GM23338 (cell line): Measurements from ENCODE around the gene C11orf54. TPM values are rescaled to one million over a fixed set of nuclear protein-coding genes. Genes with fewer than 3 reads are reported as not detected.

ENCODE experiments used
- ATAC-seq: fragments of 200-7000 bp; cut with Tn5 transposase; 3 replicates; pipeline ENCODE4 v1.9.1; 2020
- DNase-seq: peaks from one replicate; pipeline ENCODE4 v3.0.0-alpha.2; 2015; ENCODE audit warnings: low spot score
- H2AFZ ChIP-seq: fragments of 200-600 bp; sonication (generic); 2 replicates; pipeline ENCODE4 v1.8.0; 2016; ENCODE audit warnings: antibody characterized with exemption, mild to moderate bottlenecking, moderate library complexity
- H3F3A ChIP-seq: fragments of 200-600 bp; sonication (generic); replicated peaks from 2 replicates; pipeline ENCODE4 v1.8.0; 2017; ENCODE audit warnings: antibody characterized with exemption, mixed run types, low read depth
- H3K27ac ChIP-seq: fragments of 200-600 bp; sonication (generic); 2 replicates; pipeline ENCODE4 v1.6.1; 2016; ENCODE audit warnings: low read depth
- H3K27me3 ChIP-seq: fragments of 200-600 bp; sonication (generic); 2 replicates; pipeline ENCODE4 v1.8.0; 2016; ENCODE audit warnings: mild to moderate bottlenecking, mixed run types, moderate library complexity; ENCODE audit not compliant: insufficient read depth
- H3K36me3 ChIP-seq: fragments of 200-600 bp; sonication (generic); 2 replicates; pipeline ENCODE4 v1.8.0; 2016; ENCODE audit warnings: mild to moderate bottlenecking; ENCODE audit not compliant: insufficient read depth
- H3K4me1 ChIP-seq: fragments of 200-600 bp; sonication (generic); 2 replicates; pipeline ENCODE4 v1.8.0; 2016; ENCODE audit warnings: mild to moderate bottlenecking, moderate library complexity; ENCODE audit not compliant: insufficient read depth
- H3K4me2 ChIP-seq: fragments of 200-600 bp; sonication (generic); 2 replicates; pipeline ENCODE4 v1.7.1; 2017; ENCODE audit warnings: mixed run types
- H3K4me3 ChIP-seq: fragments of 200-600 bp; sonication (generic); 2 replicates; pipeline ENCODE4 v1.6.1; 2016; ENCODE audit warnings: mixed run types
- H3K79me2 ChIP-seq: fragments of 200-600 bp; sonication (generic); replicated peaks from 2 replicates; pipeline ENCODE4 v1.8.0; 2017; ENCODE audit warnings: mild to moderate bottlenecking; ENCODE audit not compliant: insufficient read depth
- H3K9me2 ChIP-seq: fragments of 200-600 bp; sonication (generic); 2 replicates; pipeline ENCODE4 v1.8.0; 2017; ENCODE audit not compliant: insufficient read depth
- H4K20me1 ChIP-seq: fragments of 200-600 bp; sonication (generic); replicated peaks from 2 replicates; pipeline ENCODE4 v1.8.0; 2017; ENCODE audit warnings: mild to moderate bottlenecking; ENCODE audit not compliant: insufficient read depth
- H3K27ac Mint-ChIP-seq: 2 replicates; pipeline ENCODE4 v1.8.0; 2020; ENCODE audit warnings: inconsistent platforms, mild to moderate bottlenecking, moderate library complexity, mixed read lengths
- H3K27me3 Mint-ChIP-seq: 3 replicates; pipeline ENCODE4 v1.8.0; 2022; ENCODE audit warnings: low read depth, mild to moderate bottlenecking, moderate library complexity, mixed read lengths, inconsistent platforms; ENCODE audit not compliant: insufficient read depth, poor library complexity
- H3K36me3 Mint-ChIP-seq: 3 replicates; pipeline ENCODE4 v1.8.0; 2021; ENCODE audit warnings: low read depth, mild to moderate bottlenecking, inconsistent platforms, moderate library complexity, mixed read lengths
- H3K4me1 Mint-ChIP-seq: 3 replicates; pipeline ENCODE4 v1.8.0; 2020; ENCODE audit warnings: mild to moderate bottlenecking, inconsistent platforms, mixed read lengths
- H3K4me3 Mint-ChIP-seq: 3 replicates; pipeline ENCODE4 v1.8.0; 2021; ENCODE audit warnings: moderate library complexity, mild to moderate bottlenecking, inconsistent platforms, mixed read lengths
- H3K9me3 Mint-ChIP-seq: 3 replicates; pipeline ENCODE4 v1.8.0; 2020; ENCODE audit warnings: moderate library complexity, mild to moderate bottlenecking, inconsistent platforms, mixed read lengths
- CREB1 ChIP-seq: fragments of 250-450 bp; sonication (Bioruptor Pico); IDR thresholded peaks from 2 replicates; pipeline ENCODE4 v1.5.0; 2020; ENCODE audit warnings: low read depth, mild to moderate bottlenecking, moderate library complexity
- EZH2 ChIP-seq: fragments of 200-600 bp; sonication (generic); IDR thresholded peaks from one replicate; pipeline ENCODE4 v1.8.0; 2017; ENCODE audit warnings: antibody characterized with exemption, mild to moderate bottlenecking, low read depth; ENCODE audit not compliant: unreplicated experiment
- NANOG ChIP-seq: IDR thresholded peaks from 2 replicates; pipeline ENCODE4 v1.6.1; 2016; ENCODE audit warnings: antibody characterized with exemption, borderline replicate concordance
- POLR2AphosphoS5 ChIP-seq: IDR thresholded peaks from 2 replicates; pipeline ENCODE4 v1.6.1; 2016; ENCODE audit warnings: antibody characterized with exemption, low read depth
- STAT1 ChIP-seq: IDR thresholded peaks from one replicate; pipeline ENCODE4 v1.6.1; 2016; ENCODE audit warnings: antibody characterized with exemption; ENCODE audit not compliant: unreplicated experiment
- ZNF114 ChIP-seq: fragments of 250-450 bp; sonication (Bioruptor Pico); IDR thresholded peaks from 2 replicates; pipeline ENCODE4 v1.5.0; 2020; ENCODE audit warnings: mild to moderate bottlenecking, moderate library complexity
- ZNF331 ChIP-seq: fragments of 250-450 bp; sonication (Bioruptor Pico); IDR thresholded peaks from 2 replicates; pipeline ENCODE4 v1.5.0; 2020; ENCODE audit warnings: low read depth, mild to moderate bottlenecking, moderate library complexity
- polyA plus RNA-seq: library from polyadenylated mRNA; unstranded; fragments of >200 nt; fragmentation: Nextera tagmentation; extraction: Ambion mirVana; gene quantifications from 2 replicates; pipeline ENCODE4 v1.2.1, GENCODE V29; 2016
- total RNA-seq: library from RNA; depleted of rRNA; stranded (reverse); fragments of >200 nt; shearing (Covaris generic); gene quantifications from 2 replicates; pipeline ENCODE4 v1.2.3, GENCODE V29; 2014
- TF ChIP-seq, protein P1 (sequence below): IDR thresholded peaks from 2 replicates; pipeline ENCODE4 v1.6.1; 2016; ENCODE audit warnings: antibody characterized with exemption
- TF ChIP-seq, protein P2 (sequence below), 2 experiments: fragments of 200-600 bp in 1 of 2; sonication (generic) in 1 of 2; conservative IDR thresholded peaks; 2 replicates each; pipeline versions ENCODE4 v1.5.1 to v1.6.1; 2016 to 2017; ENCODE audit warnings: antibody characterized with exemption in 2 of 2, low read depth in 2 of 2, mild to moderate bottlenecking in 2 of 2, moderate library complexity in 1 of 2
- TF ChIP-seq, protein P3 (sequence below): fragments of 250-450 bp; sonication (Bioruptor Pico); IDR thresholded peaks from 2 replicates; pipeline ENCODE4 v1.5.0; 2020; ENCODE audit warnings: mild to moderate bottlenecking, moderate library complexity

Gene C11orf54
- total and polyA plus RNA-seq, 2 experiments from 2014 or later = 35.8 to 38.8 TPM

DNA sequence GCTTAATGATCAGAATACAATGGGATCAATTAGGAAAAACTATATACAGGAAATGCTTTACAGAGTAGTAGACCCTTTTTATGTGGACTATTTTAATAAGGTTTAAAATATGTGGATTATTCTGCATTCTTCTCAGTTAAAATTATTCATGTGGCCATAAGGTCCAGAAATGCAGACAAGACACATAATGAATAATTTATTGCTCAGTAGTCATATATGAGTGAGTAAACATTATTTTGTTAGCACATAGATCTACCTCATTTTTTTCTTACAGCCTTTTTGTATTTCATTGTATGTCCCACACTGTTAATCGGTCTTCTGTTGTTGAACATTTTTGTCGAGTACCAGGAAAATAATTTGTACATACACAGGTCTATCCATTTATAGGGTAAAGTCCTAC lies 63.4 kb downstream of the C11orf54 start:
- Histone ChIP-seq H3F3A (no peaks in the 10 kb centered on the region), H3K4me1 (no peaks in the 10 kb centered on the region), H2AFZ (no peak overlapping the region), H3K27ac (no peak overlapping the region), H4K20me1 (peaks cover 17% of the 10 kb centered on the region), H3K4me3 (no peak overlapping the region), H3K27me3 (no peaks in the 10 kb centered on the region), H3K36me3 (peaks cover 49% of the 10 kb centered on the region), H3K79me2 (peaks cover 30% of the 10 kb centered on the region; the same call in 1 of the 2 replicates), H3K9me2 (no peaks in the 10 kb centered on the region), H3K4me2 (no peak overlapping the region)
- Mint-ChIP-seq H3K9me3 (no peaks in the 10 kb centered on the region), H3K27me3 (no peaks in the 10 kb centered on the region), H3K36me3 (peaks cover 78% of the 10 kb centered on the region), H3K27ac (no peak overlapping the region), H3K4me3 (no peak overlapping the region), H3K4me1 (no peaks in the 10 kb centered on the region)
- TF ChIP-seq, protein P1, sequence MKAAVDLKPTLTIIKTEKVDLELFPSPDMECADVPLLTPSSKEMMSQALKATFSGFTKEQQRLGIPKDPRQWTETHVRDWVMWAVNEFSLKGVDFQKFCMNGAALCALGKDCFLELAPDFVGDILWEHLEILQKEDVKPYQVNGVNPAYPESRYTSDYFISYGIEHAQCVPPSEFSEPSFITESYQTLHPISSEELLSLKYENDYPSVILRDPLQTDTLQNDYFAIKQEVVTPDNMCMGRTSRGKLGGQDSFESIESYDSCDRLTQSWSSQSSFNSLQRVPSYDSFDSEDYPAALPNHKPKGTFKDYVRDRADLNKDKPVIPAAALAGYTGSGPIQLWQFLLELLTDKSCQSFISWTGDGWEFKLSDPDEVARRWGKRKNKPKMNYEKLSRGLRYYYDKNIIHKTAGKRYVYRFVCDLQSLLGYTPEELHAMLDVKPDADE = no peak
- TF ChIP-seq ZNF331 (CRISPR knock-in tag) (no peak), POLR2AphosphoS5 (no peak), ZNF114 (CRISPR knock-in tag) (no peak)
- ATAC-seq (no peak), DNase-seq (no peak)

DNA sequence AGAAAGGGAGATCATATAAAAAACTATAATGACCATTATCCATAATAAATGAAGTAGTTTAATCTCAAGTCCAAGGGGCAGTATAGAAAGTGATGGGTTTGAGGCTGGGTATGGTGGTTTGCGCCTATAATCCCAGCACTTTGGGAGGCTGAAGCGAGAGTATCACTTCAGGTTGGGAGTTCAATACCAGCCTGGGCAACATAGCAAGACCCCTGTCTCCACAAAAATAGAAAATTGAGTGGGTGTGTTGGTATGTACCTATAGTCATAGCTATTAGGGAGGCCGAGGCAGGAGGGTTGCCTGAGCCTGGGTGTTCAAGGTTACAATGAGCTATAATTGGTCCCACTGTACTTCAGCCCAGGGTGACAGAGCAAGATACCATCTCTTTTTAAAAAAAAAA lies 66.5 kb downstream of the C11orf54 start:
- Mint-ChIP-seq H3K27me3 (no peaks in the 10 kb centered on the region), H3K27ac (no peak overlapping the region), H3K4me1 (no peaks in the 10 kb centered on the region), H3K9me3 (no peaks in the 10 kb centered on the region), H3K36me3 (peaks cover 86% of the 10 kb centered on the region), H3K4me3 (no peak overlapping the region)
- no peaks in the 10 kb centered on the region for H3K4me1 ChIP-seq
- DNase-seq (no peak), ATAC-seq (no peak)
- peaks cover 24% of the 10 kb centered on the region; the same call in 1 of the 2 replicates for H3K79me2 ChIP-seq
- no peaks in the 10 kb centered on the region for H3K9me2 ChIP-seq
- no peaks in the 10 kb centered on the region for H3K27me3 ChIP-seq
- H3K36me3 ChIP-seq = peaks cover 59% of the 10 kb centered on the region
- H3K27ac ChIP-seq = no peak overlapping the region
- no peaks in the 10 kb centered on the region for H3F3A ChIP-seq
- H2AFZ ChIP-seq = no peak overlapping the region
- no peak overlapping the region for H3K4me2 ChIP-seq
- H4K20me1 ChIP-seq = peaks cover 24% of the 10 kb centered on the region
- H3K4me3 ChIP-seq = no peak overlapping the region
- TF ChIP-seq, protein P2, sequence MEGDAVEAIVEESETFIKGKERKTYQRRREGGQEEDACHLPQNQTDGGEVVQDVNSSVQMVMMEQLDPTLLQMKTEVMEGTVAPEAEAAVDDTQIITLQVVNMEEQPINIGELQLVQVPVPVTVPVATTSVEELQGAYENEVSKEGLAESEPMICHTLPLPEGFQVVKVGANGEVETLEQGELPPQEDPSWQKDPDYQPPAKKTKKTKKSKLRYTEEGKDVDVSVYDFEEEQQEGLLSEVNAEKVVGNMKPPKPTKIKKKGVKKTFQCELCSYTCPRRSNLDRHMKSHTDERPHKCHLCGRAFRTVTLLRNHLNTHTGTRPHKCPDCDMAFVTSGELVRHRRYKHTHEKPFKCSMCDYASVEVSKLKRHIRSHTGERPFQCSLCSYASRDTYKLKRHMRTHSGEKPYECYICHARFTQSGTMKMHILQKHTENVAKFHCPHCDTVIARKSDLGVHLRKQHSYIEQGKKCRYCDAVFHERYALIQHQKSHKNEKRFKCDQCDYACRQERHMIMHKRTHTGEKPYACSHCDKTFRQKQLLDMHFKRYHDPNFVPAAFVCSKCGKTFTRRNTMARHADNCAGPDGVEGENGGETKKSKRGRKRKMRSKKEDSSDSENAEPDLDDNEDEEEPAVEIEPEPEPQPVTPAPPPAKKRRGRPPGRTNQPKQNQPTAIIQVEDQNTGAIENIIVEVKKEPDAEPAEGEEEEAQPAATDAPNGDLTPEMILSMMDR (conservative IDR thresholded peaks at IDR 0.05; ENCODE audit: low read depth in 2 of 2) = no peak
- TF ChIP-seq ZNF114 (CRISPR knock-in tag) (no peak), POLR2AphosphoS5 (no peak), EZH2 (no peak), STAT1 (no peak), ZNF331 (CRISPR knock-in tag) (no peak), CREB1 (CRISPR knock-in tag) (no peak), NANOG (no peak)
- TF ChIP-seq, protein P3, sequence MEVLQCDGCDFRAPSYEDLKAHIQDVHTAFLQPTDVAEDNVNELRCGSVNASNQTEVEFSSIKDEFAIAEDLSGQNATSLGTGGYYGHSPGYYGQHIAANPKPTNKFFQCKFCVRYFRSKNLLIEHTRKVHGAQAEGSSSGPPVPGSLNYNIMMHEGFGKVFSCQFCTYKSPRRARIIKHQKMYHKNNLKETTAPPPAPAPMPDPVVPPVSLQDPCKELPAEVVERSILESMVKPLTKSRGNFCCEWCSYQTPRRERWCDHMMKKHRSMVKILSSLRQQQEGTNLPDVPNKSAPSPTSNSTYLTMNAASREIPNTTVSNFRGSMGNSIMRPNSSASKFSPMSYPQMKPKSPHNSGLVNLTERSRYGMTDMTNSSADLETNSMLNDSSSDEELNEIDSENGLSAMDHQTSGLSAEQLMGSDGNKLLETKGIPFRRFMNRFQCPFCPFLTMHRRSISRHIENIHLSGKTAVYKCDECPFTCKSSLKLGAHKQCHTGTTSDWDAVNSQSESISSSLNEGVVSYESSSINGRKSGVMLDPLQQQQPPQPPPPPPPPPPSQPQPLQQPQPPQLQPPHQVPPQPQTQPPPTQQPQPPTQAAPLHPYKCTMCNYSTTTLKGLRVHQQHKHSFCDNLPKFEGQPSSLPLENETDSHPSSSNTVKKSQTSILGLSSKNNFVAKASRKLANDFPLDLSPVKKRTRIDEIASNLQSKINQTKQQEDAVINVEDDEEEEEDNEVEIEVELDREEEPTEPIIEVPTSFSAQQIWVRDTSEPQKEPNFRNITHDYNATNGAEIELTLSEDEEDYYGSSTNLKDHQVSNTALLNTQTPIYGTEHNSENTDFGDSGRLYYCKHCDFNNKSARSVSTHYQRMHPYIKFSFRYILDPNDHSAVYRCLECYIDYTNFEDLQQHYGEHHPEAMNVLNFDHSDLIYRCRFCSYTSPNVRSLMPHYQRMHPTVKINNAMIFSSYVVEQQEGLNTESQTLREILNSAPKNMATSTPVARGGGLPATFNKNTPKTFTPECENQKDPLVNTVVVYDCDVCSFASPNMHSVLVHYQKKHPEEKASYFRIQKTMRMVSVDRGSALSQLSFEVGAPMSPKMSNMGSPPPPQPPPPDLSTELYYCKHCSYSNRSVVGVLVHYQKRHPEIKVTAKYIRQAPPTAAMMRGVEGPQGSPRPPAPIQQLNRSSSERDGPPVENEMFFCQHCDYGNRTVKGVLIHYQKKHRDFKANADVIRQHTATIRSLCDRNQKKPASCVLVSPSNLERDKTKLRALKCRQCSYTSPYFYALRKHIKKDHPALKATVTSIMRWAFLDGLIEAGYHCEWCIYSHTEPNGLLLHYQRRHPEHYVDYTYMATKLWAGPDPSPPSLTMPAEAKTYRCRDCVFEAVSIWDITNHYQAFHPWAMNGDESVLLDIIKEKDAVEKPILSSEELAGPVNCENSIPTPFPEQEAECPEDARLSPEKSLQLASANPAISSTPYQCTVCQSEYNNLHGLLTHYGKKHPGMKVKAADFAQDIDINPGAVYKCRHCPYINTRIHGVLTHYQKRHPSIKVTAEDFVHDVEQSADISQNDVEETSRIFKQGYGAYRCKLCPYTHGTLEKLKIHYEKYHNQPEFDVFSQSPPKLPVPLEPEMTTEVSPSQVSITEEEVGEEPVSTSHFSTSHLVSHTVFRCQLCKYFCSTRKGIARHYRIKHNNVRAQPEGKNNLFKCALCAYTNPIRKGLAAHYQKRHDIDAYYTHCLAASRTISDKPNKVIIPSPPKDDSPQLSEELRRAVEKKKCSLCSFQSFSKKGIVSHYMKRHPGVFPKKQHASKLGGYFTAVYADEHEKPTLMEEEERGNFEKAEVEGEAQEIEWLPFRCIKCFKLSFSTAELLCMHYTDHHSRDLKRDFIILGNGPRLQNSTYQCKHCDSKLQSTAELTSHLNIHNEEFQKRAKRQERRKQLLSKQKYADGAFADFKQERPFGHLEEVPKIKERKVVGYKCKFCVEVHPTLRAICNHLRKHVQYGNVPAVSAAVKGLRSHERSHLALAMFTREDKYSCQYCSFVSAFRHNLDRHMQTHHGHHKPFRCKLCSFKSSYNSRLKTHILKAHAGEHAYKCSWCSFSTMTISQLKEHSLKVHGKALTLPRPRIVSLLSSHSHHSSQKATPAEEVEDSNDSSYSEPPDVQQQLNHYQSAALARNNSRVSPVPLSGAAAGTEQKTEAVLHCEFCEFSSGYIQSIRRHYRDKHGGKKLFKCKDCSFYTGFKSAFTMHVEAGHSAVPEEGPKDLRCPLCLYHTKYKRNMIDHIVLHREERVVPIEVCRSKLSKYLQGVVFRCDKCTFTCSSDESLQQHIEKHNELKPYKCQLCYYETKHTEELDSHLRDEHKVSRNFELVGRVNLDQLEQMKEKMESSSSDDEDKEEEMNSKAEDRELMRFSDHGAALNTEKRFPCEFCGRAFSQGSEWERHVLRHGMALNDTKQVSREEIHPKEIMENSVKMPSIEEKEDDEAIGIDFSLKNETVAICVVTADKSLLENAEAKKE (CRISPR knock-in tag) = no peak
- TF ChIP-seq, protein P1 = no peak
